ENCODE data around the gene RBMS3.

- TF ChIP-seq CTCF (IDR thresholded peaks at IDR 0.05; ENCODE audit: insufficient read depth, low read depth, low read length) (no peak), EZH2 (IDR thresholded peaks at IDR 0.05; ENCODE audit: insufficient read depth, low read length) (no peak)
These were observed 767.6 kb downstream of the RBMS3 start for GRCh38 chr3:30048431-30048830.
